Measurements from ENCODE around the gene DLGAP1. TPM values are rescaled to one million over a fixed set of nuclear protein-coding genes. Genes with fewer than 3 reads are reported as not detected.

The DLGAP1 gene
- total and polyA plus RNA-seq, 2 experiments from 2014 or later: 17.0 to 48.5 TPM

DNA sequence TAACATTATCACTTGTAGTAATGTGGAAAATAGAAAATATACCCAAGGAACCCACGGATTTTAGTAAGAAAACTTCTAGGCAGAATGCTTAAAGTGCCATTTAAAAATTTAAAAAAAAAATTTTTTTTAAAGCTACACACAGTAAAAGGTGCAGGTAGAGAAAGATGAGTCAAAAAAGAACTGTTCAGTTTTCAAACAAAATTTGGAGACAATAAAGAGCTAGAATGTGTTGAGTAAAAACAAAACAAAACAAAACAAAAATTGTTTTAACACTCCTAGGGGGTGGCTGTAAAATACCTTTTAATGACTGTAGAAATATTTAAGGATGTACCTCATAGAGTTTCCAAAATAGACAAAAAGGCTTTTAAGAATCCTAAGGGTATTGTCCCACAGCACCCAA is 793.1 kb downstream of the DLGAP1 start:
- DNase-seq (ENCODE audit: low spot score) (no peak), ATAC-seq (no peak)
- H3K4me3 ChIP-seq: no peak overlapping the region
- H3K27ac Mint-ChIP-seq: no peak overlapping the region
- H3K27ac ChIP-seq (ENCODE audit: low read depth): no peak overlapping the region
- H3K4me2 ChIP-seq: no peak overlapping the region
- no peaks in the 10 kb centered on the region for H3K27me3 ChIP-seq (ENCODE audit: insufficient read depth)
- no peak overlapping the region for H2AFZ ChIP-seq
- H3K4me1 ChIP-seq (ENCODE audit: insufficient read depth): peaks cover 14% of the 10 kb centered on the region
- no peaks in the 10 kb centered on the region for H3K79me2 ChIP-seq (replicated peaks; ENCODE audit: insufficient read depth)
- H3K4me1 Mint-ChIP-seq: peaks cover 25% of the 10 kb centered on the region
- H3K9me2 ChIP-seq (ENCODE audit: insufficient read depth): no peaks in the 10 kb centered on the region
- H3K36me3 Mint-ChIP-seq (ENCODE audit: low read depth): peaks cover 31% of the 10 kb centered on the region
- TF ChIP-seq, protein P1, sequence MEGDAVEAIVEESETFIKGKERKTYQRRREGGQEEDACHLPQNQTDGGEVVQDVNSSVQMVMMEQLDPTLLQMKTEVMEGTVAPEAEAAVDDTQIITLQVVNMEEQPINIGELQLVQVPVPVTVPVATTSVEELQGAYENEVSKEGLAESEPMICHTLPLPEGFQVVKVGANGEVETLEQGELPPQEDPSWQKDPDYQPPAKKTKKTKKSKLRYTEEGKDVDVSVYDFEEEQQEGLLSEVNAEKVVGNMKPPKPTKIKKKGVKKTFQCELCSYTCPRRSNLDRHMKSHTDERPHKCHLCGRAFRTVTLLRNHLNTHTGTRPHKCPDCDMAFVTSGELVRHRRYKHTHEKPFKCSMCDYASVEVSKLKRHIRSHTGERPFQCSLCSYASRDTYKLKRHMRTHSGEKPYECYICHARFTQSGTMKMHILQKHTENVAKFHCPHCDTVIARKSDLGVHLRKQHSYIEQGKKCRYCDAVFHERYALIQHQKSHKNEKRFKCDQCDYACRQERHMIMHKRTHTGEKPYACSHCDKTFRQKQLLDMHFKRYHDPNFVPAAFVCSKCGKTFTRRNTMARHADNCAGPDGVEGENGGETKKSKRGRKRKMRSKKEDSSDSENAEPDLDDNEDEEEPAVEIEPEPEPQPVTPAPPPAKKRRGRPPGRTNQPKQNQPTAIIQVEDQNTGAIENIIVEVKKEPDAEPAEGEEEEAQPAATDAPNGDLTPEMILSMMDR (conservative IDR thresholded peaks at IDR 0.05; ENCODE audit: low read depth in 2 of 2): no peak
- TF ChIP-seq ZNF114 (CRISPR knock-in tag; IDR thresholded peaks at IDR 0.05) (no peak), ZNF331 (CRISPR knock-in tag; IDR thresholded peaks at IDR 0.05; ENCODE audit: low read depth) (no peak), CREB1 (CRISPR knock-in tag; IDR thresholded peaks at IDR 0.05; ENCODE audit: low read depth) (no peak), POLR2AphosphoS5 (IDR thresholded peaks at IDR 0.05; ENCODE audit: low read depth) (no peak), REST (IDR thresholded peaks at IDR 0.05; ENCODE audit: unreplicated experiment) (no peak), NANOG (IDR thresholded peaks at IDR 0.05; ENCODE audit: borderline replicate concordance) (no peak), JUNB (IDR thresholded peaks at IDR 0.05; ENCODE audit: unreplicated experiment) (no peak), ZNF462 (CRISPR knock-in tag; IDR thresholded peaks at IDR 0.05) (no peak), EZH2phosphoT487 (IDR thresholded peaks at IDR 0.05; ENCODE audit: unreplicated experiment) (no peak), EZH2 (IDR thresholded peaks at IDR 0.05; ENCODE audit: low read depth, unreplicated experiment) (no peak), STAT1 (IDR thresholded peaks at IDR 0.05; ENCODE audit: unreplicated experiment) (no peak)
- TF ChIP-seq, protein P2, sequence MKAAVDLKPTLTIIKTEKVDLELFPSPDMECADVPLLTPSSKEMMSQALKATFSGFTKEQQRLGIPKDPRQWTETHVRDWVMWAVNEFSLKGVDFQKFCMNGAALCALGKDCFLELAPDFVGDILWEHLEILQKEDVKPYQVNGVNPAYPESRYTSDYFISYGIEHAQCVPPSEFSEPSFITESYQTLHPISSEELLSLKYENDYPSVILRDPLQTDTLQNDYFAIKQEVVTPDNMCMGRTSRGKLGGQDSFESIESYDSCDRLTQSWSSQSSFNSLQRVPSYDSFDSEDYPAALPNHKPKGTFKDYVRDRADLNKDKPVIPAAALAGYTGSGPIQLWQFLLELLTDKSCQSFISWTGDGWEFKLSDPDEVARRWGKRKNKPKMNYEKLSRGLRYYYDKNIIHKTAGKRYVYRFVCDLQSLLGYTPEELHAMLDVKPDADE (IDR thresholded peaks at IDR 0.05): no peak
- no peaks in the 10 kb centered on the region for H4K20me1 ChIP-seq (replicated peaks; ENCODE audit: insufficient read depth)
- peaks cover 16% of the 10 kb centered on the region; the same call in 2 of the 3 replicates for H3K9me3 Mint-ChIP-seq
- no peak overlapping the region for H3K4me3 Mint-ChIP-seq
- H3K27me3 Mint-ChIP-seq (ENCODE audit: insufficient read depth, low read depth, poor library complexity): peaks cover 2% of the 10 kb centered on the region
- no peaks in the 10 kb centered on the region for H3K36me3 ChIP-seq (ENCODE audit: insufficient read depth)
- peaks cover 3% of the 10 kb centered on the region; the same call in 1 of the 2 replicates for H3F3A ChIP-seq (replicated peaks; ENCODE audit: low read depth)

All from GM23338 (cell line).